Prostate gland (tissue), 2 donors: ENCODE measurements around the gene PPP2R1A. TPM values are rescaled to one million over a fixed set of nuclear protein-coding genes. Genes with fewer than 3 reads are reported as not detected.

Experiments used
- DNase-seq: peaks from one replicate; pipeline ENCODE4 v3.0.0-alpha.2; 2019; ENCODE audit warnings: low spot score
- H3K27ac ChIP-seq, 2 donors: fragments of 200-600 bp; sonication (generic); 2 replicates each; pipeline ENCODE4 v1.5.1; 2017 to 2019
- H3K27me3 ChIP-seq: fragments of 200-600 bp; sonication (generic); replicated peaks from 2 replicates; pipeline ENCODE4 v1.5.1; 2019; ENCODE audit not compliant: insufficient read depth
- H3K36me3 ChIP-seq, 2 donors: fragments of 200-600 bp; sonication (generic); 1 replicate in 1 of 2; 2 replicates in 1 of 2; pipeline versions ENCODE4 v1.5.1 to v1.8.1; 2017 to 2019
- H3K4me1 ChIP-seq: fragments of 200-600 bp; sonication (generic); replicated peaks from 2 replicates; pipeline ENCODE4 v1.5.1; 2019
- H3K4me3 ChIP-seq, 2 donors: fragments of 200-600 bp; sonication (generic); 2 replicates each; pipeline ENCODE4 v1.5.1; 2017 to 2019
- H3K9me3 ChIP-seq: fragments of 200-600 bp; sonication (generic); 2 replicates; pipeline ENCODE4 v1.5.1; 2017
- POLR2A ChIP-seq: fragments of 450-650 bp; IDR thresholded peaks from one replicate; pipeline ENCODE4 v1.6.1; 2016; ENCODE audit warnings: antibody characterized with exemption, mild to moderate bottlenecking
- POLR2AphosphoS5 ChIP-seq: sonication (generic); formaldehyde crosslinking; IDR thresholded peaks from one replicate; pipeline ENCODE4 v1.6.1; 2017; ENCODE audit warnings: antibody characterized with exemption
- WGBS: methylation state at CpG from one replicate; pipeline ENCODE4 v1.1.5; 2018; 5-methylcytosine and 5-hydroxymethylcytosine counted together
- intact Hi-C: fragments of 100-400 bp; cut with DNase I; formaldehyde crosslinking; loops from one replicate; pipeline ENCODE4 v1.14.2; 2022
- total RNA-seq, 2 donors: library from RNA; depleted of rRNA; stranded (reverse); fragments of >200 nt; gene quantifications; one replicate each; pipeline ENCODE4 v1.1.0, GENCODE V29; 2016
- TF ChIP-seq, protein P1 (sequence below), 4 experiments: fragments of 200-600 bp in 2 of 4; fragments of 450-650 bp in 2 of 4; sonication (generic) in 2 of 4; IDR thresholded peaks; 1 replicate in 3 of 4; 2 replicates in 1 of 4; pipeline ENCODE4 v1.5.1; 2016 to 2019; ENCODE audit warnings: antibody characterized with exemption in 4 of 4, mild to moderate bottlenecking in 2 of 4, moderate library complexity in 2 of 4

The PPP2R1A gene
- total RNA-seq, 2 donors from 2014 or later = 265 to 358 TPM

DNA sequence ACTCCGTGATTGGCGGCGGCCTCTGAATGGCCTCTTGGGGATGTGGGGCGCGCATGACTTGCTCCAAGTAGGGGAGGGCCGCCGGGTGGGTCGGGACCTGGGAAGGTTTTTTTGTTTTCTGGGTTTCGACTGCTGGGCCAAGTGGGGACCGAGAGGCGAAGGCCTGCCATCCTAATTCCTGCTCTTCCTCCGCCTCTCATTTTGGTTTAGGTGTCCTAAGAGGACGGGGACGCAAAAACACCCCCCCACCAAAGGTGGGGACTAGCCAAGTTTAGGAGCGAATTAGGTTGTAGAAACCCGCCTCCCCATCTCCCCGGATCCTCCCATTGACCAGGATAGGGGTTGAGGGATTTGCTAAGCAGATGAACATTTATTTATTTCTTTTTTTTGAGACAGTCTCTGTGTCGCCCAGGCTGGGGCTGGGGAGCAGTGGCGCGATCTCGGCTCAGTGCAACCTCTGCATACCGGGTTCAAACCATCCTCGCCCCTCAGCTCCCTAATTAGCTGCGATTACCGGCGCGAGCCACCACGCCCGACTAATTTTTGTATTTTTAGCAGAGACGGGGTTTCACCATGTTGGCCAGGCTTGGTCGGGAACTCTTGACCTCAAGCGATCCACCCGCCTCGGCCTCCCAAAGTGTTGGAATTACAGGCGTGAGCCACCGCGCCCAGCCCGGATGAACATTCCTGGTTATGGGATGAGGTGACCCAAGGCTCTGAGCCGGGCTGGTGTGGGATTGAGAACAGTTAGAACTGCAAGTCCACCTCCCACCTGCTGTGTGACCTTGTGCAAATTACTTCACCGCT is 838 bp downstream of the PPP2R1A start:
- Histone ChIP-seq H3K27me3 (no peaks in the 10 kb centered on the region), H3K4me3 (peak overlapping the region; percentile 66 to 86), H3K27ac (peak overlapping the region; percentile 97 to 98), H3K9me3 (no peaks in the 10 kb centered on the region), H3K4me1 (peaks cover 6% of the 10 kb centered on the region), H3K36me3 (no peaks in the 10 kb centered on the region)
- DNase-seq = no peak
- TF ChIP-seq, protein P1, sequence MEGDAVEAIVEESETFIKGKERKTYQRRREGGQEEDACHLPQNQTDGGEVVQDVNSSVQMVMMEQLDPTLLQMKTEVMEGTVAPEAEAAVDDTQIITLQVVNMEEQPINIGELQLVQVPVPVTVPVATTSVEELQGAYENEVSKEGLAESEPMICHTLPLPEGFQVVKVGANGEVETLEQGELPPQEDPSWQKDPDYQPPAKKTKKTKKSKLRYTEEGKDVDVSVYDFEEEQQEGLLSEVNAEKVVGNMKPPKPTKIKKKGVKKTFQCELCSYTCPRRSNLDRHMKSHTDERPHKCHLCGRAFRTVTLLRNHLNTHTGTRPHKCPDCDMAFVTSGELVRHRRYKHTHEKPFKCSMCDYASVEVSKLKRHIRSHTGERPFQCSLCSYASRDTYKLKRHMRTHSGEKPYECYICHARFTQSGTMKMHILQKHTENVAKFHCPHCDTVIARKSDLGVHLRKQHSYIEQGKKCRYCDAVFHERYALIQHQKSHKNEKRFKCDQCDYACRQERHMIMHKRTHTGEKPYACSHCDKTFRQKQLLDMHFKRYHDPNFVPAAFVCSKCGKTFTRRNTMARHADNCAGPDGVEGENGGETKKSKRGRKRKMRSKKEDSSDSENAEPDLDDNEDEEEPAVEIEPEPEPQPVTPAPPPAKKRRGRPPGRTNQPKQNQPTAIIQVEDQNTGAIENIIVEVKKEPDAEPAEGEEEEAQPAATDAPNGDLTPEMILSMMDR (IDR thresholded peaks at IDR 0.05) = no peak
- TF ChIP-seq POLR2AphosphoS5 (no peak), POLR2A (no peak)
- intact Hi-C loops = no loop called here
- WGBS = 4% methylated on average over 40 of the region's 40 CpGs

DNA sequence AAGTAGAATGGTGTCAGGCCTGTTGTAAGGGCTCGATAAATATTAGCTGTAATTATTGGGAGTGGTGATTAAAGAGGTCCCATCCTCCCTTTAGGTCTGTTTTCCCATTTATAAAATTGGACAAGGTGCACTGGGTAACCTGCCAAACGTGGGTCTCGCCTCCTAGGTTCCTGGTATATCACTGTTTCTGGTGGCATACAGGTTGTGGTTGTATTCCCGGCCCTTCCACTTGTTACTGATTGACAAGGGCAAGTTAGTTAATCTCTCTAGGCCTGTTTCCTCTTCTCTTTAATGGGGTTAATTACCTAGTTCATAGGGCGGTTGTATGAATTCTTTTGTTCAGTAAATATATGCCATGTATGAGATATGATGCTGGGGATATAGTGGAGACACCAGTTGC is 1.5 kb downstream of the PPP2R1A start:
- intact Hi-C loops = no loop called here

DNA sequence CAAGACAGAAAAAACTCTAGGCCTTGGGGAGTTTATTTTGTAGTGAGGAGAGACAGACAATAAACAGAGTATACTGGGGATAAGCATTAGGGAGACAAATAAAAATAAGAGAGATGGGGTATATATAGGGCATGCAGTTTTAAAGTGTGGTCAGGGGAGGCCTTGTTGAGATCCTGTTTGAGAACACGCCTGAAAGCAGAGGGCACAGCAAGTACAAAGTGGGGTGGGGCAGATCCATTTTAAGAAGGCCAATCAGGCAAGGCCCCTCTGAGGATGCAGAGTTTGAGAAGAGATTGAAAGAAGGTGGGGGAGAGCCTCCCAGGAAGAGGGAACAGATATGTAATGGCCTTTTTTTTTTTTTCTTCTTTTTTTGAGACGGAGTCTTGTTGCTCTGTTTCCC is 2.1 kb downstream of the PPP2R1A start:
- intact Hi-C loops = no loop called here
- no peaks in the 10 kb centered on the region for H3K36me3 ChIP-seq
- no peak overlapping the region for H3K4me3 ChIP-seq
- 54% methylated on average over 2 of the region's 2 CpGs for WGBS
- H3K27me3 ChIP-seq = no peaks in the 10 kb centered on the region
- no peak overlapping the region for H3K27ac ChIP-seq
- H3K9me3 ChIP-seq = no peaks in the 10 kb centered on the region
- DNase-seq = no peak
- TF ChIP-seq POLR2AphosphoS5 (no peak), POLR2A (no peak)
- TF ChIP-seq, protein P1 (IDR thresholded peaks at IDR 0.05) = no peak
- peaks cover 6% of the 10 kb centered on the region for H3K4me1 ChIP-seq

More for the DNA sequence above, 1.5 kb downstream of the PPP2R1A start:
- H3K36me3 ChIP-seq = no peaks in the 10 kb centered on the region
- peak overlapping the region; percentile 97 to 98 for H3K27ac ChIP-seq
- 44% methylated on average over 5 of the region's 5 CpGs for WGBS
- H3K4me3 ChIP-seq = peak overlapping the region; percentile 66 to 86
- TF ChIP-seq POLR2AphosphoS5 (no peak), POLR2A (no peak)
- TF ChIP-seq, protein P1 (IDR thresholded peaks at IDR 0.05) = no peak
- H3K4me1 ChIP-seq = peaks cover 6% of the 10 kb centered on the region
- no peaks in the 10 kb centered on the region for H3K27me3 ChIP-seq
- no peak for DNase-seq
- no peaks in the 10 kb centered on the region for H3K9me3 ChIP-seq

DNA sequence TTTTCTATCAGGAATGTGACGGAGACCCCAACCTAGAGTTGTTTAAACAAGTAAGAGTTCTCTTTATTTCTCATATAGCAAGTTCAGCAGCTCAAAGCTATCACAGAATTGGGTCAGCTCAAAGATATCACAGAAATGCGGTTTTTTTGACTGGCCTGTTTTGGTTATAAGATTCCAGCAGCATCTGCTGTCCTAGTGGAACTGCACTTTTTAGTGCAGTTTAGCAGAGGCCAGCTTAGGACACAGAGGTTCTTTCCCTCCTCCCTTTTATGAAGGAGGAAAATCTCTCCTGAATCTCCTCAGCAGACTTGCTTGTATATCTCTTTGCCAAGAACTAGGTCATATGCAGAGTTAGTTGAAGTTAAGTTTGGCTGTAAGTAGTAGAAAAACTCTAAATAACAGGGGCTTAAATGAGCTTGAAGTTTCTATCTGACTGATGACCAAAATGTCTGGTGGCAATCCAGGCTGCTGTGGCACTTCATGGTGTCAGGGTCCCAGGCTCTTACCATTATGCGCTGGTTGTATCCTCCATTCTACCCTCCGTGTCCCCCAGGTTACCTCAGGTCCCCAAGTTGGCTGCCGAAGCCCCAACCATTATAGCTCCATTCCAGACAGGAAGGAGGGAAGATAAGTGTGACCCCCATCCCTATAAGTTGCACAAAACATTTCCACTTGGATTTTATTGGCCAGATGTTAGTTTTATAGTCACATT is 6.6 kb downstream of the PPP2R1A start:
- no peak overlapping the region for H3K27ac ChIP-seq
- peaks cover 6% of the 10 kb centered on the region for H3K4me1 ChIP-seq
- intact Hi-C loops = no loop called here

More for the DNA sequence above, 6.6 kb downstream of the PPP2R1A start:
- no peak for DNase-seq
- no peaks in the 10 kb centered on the region for H3K9me3 ChIP-seq
- H3K4me3 ChIP-seq = no peak overlapping the region
- 87% methylated on average over 5 of the region's 5 CpGs for WGBS
- peaks cover 0 to 6% of the 10 kb centered on the region in 2 donors for H3K36me3 ChIP-seq
- no peak for TF ChIP-seq POLR2A
- no peak for TF ChIP-seq POLR2AphosphoS5
- TF ChIP-seq, protein P1 (IDR thresholded peaks at IDR 0.05) = no peak
- no peaks in the 10 kb centered on the region for H3K27me3 ChIP-seq
